ENCODE measurements around the gene ALAS2. TPM values are rescaled to one million over a fixed set of nuclear protein-coding genes. Genes with fewer than 3 reads are reported as not detected.

Gene ALAS2
- total RNA-seq, 2 donors from 2014 or later = 0.53 to 1.1 TPM

DNA sequence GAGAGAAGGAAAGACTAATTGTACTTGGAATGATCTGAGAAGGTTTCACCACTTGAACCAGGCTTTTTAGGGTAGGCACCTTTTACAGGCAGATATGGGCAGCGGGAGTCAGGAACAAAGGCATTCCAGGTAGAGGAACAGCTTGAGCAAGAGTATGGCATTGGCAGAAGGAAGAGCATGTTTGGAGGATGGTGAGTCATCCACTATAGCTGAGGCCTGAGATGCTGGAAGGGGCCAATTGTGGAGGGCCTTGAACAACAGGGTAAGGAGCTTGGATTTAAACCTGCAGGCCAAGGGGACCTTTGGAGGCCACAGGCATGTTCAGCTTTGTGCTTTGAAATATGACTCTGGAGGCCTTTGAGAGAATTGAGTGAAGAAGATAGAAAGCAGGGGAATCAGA is 69.0 kb downstream of the ALAS2 start:
- DNase-seq = no peak
- intact Hi-C loops (cut with DNase I) = no loop called here
- no peak for ATAC-seq

Other genes with a start within 250 kb of the ALAS2 start
- gene ITIH6, start 232.7 kb downstream of the ALAS2 start, total RNA-seq = not detected
- gene MAGED2, start 223.2 kb downstream of the ALAS2 start, total RNA-seq = 10 to 100 TPM; 80.8 to 92.6 TPM
- gene TRO, start 110.2 kb downstream of the ALAS2 start, total RNA-seq = 1 to 10 TPM; 3.7 to 4.9 TPM
- 1 to 10 TPM in 1 of 2 donors, under 1 TPM in 1; 0.71 to 2.5 TPM for gene PFKFB1, start 36.8 kb downstream of the ALAS2 start, total RNA-seq
- 1 to 10 TPM; 8.9 to 9.1 TPM for gene APEX2, start 30.6 kb downstream of the ALAS2 start, total RNA-seq
- gene PAGE2B, start 44.1 kb upstream of the ALAS2 start, total RNA-seq = not detected
- not detected for gene PAGE2, start 58.0 kb upstream of the ALAS2 start, total RNA-seq
- not detected for gene PAGE5, start 189.4 kb upstream of the ALAS2 start, total RNA-seq
- not detected for gene PAGE3, start 233.9 kb upstream of the ALAS2 start, total RNA-seq

Measured in left cardiac atrium (tissue), 4 donors.